Uterus (tissue), 4 donors: Measurements from ENCODE around the gene CELF4. TPM values are rescaled to one million over a fixed set of nuclear protein-coding genes. Genes with fewer than 3 reads are reported as not detected.

Source experiments
- DNase-seq, 2 donors: peaks; one replicate each; pipeline ENCODE4 v3.0.0-alpha.2; 2019 to 2020
- H3K27ac ChIP-seq, 2 donors: fragments of 200-600 bp; sonication (generic); 1 replicate in 1 of 2; 2 replicates in 1 of 2; pipeline ENCODE4 v1.5.1; 2016 to 2018
- H3K27me3 ChIP-seq, 2 donors: fragments of 200-600 bp; sonication (generic); one replicate each; pipeline ENCODE4 v1.5.1; 2018 to 2019; ENCODE audit warnings: control low read depth in 1 of 2
- H3K36me3 ChIP-seq, 2 donors: fragments of 200-600 bp; sonication (generic); one replicate each; pipeline ENCODE4 v1.5.1; 2019; ENCODE audit warnings: control low read depth in 1 of 2
- H3K4me1 ChIP-seq, 2 donors: fragments of 200-600 bp; sonication (generic); one replicate each; pipeline ENCODE4 v1.5.1; 2018 to 2019; ENCODE audit warnings: control low read depth in 1 of 2
- H3K4me3 ChIP-seq, 2 donors: fragments of 200-600 bp; sonication (generic); 1 replicate in 1 of 2; 2 replicates in 1 of 2; pipeline ENCODE4 v1.5.1; 2018 to 2019; ENCODE audit warnings: mild to moderate bottlenecking in 1 of 2
- H3K9me3 ChIP-seq, 2 donors: fragments of 200-600 bp; sonication (generic); one replicate each; pipeline ENCODE4 v1.5.1; 2019; ENCODE audit warnings: control low read depth in 1 of 2
- POLR2A ChIP-seq, 2 donors: fragments of 450-650 bp; IDR thresholded peaks; one replicate each; pipeline ENCODE4 v1.6.1; 2016; ENCODE audit warnings: antibody characterized with exemption in 2 of 2, mild to moderate bottlenecking in 1 of 2, moderate library complexity in 1 of 2
- intact Hi-C: fragments of 100-400 bp; cut with DNase I; formaldehyde crosslinking; loops from one replicate; pipeline ENCODE4 v1.15.1; 2023; ENCODE audit warnings: low total_unique reads
- total RNA-seq, 4 donors: library from RNA; depleted of rRNA in 3 of 4; stranded (reverse); fragments of >200 nt in 3 of 4; gene quantifications; one replicate each; pipeline versions ENCODE4 v1.1.0 to v1.2.4, GENCODE V29; 2014 to 2023
- TF ChIP-seq, protein P1 (sequence below), 4 experiments: fragments of 200-600 bp in 2 of 4; fragments of 450-650 bp in 2 of 4; sonication (generic) in 2 of 4; IDR thresholded peaks; one replicate each; pipeline ENCODE4 v1.5.1; 2016 to 2019; ENCODE audit warnings: antibody characterized with exemption in 4 of 4, mild to moderate bottlenecking in 2 of 4, moderate library complexity in 1 of 4
- donor health status: DM: yes; HTN: yes; CAD: no.

CELF4 gene
- total RNA-seq: 1 to 10 TPM in 1 of 4 donors, under 1 TPM in 1, not detected in 2; 0.18 to 1.7 TPM

- H3K27me3 ChIP-seq: peaks cover 9 to 20% of the 10 kb centered on the region in 2 donors
- peak within 1 kb of the TSS; percentile 22 to 27 for H3K4me3 ChIP-seq
- H3K27ac ChIP-seq: no peak within 1 kb of the TSS
- no peak for DNase-seq
- H3K36me3 ChIP-seq: no peaks in the 10 kb centered on the region
- intact Hi-C loops: no loop called here
- TF ChIP-seq, protein P1, sequence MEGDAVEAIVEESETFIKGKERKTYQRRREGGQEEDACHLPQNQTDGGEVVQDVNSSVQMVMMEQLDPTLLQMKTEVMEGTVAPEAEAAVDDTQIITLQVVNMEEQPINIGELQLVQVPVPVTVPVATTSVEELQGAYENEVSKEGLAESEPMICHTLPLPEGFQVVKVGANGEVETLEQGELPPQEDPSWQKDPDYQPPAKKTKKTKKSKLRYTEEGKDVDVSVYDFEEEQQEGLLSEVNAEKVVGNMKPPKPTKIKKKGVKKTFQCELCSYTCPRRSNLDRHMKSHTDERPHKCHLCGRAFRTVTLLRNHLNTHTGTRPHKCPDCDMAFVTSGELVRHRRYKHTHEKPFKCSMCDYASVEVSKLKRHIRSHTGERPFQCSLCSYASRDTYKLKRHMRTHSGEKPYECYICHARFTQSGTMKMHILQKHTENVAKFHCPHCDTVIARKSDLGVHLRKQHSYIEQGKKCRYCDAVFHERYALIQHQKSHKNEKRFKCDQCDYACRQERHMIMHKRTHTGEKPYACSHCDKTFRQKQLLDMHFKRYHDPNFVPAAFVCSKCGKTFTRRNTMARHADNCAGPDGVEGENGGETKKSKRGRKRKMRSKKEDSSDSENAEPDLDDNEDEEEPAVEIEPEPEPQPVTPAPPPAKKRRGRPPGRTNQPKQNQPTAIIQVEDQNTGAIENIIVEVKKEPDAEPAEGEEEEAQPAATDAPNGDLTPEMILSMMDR (IDR thresholded peaks at IDR 0.05): no peak
- peaks cover 0 to 17% of the 10 kb centered on the region in 2 donors for H3K4me1 ChIP-seq
- H3K9me3 ChIP-seq: no peaks in the 10 kb centered on the region
These were observed at the start of gene CELF4 for GRCh38 chr18:37565101-37565976. TSS of gene CELF4 (minus strand) at chr18:37565798.

DNA sequence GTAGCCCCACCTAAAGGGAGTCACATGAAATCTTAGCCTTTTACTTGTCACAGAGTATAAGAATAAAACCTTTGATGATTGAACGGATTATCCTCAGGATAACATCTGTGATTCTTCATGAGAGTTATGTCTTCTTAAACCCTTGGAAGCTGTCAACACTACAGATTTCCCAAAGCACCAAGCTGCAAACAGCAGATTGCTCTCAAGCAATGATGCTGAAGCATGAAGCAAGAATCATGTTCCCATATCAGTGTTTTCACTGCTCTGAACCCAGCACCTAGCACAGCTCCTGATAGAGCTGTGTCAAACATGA, 47.6 kb upstream of the CELF4 start:
- no peak for DNase-seq
- Histone ChIP-seq H3K36me3 (no peaks in the 10 kb centered on the region), H3K27ac (no peak overlapping the region), H3K9me3 (no peaks in the 10 kb centered on the region), H3K27me3 (no peaks in the 10 kb centered on the region), H3K4me1 (no peaks in the 10 kb centered on the region), H3K4me3 (no peak overlapping the region)
- TF ChIP-seq, protein P1 (IDR thresholded peaks at IDR 0.05): no peak
- no peak for TF ChIP-seq POLR2A (IDR thresholded peaks at IDR 0.05)
- intact Hi-C loops: no loop called here

- no peak for DNase-seq
- Histone ChIP-seq H3K9me3 (no peaks in the 10 kb centered on the region), H3K27ac (no peak overlapping the region), H3K4me1 (no peaks in the 10 kb centered on the region), H3K36me3 (no peaks in the 10 kb centered on the region), H3K4me3 (no peak overlapping the region), H3K27me3 (no peaks in the 10 kb centered on the region)
- no peak for TF ChIP-seq POLR2A (IDR thresholded peaks at IDR 0.05)
- TF ChIP-seq, protein P1 (IDR thresholded peaks at IDR 0.05): no peak
- intact Hi-C loops: no loop called here
These were observed 47.1 kb upstream of the CELF4 start for GRCh38 chr18:37612524-37613252.

DNA sequence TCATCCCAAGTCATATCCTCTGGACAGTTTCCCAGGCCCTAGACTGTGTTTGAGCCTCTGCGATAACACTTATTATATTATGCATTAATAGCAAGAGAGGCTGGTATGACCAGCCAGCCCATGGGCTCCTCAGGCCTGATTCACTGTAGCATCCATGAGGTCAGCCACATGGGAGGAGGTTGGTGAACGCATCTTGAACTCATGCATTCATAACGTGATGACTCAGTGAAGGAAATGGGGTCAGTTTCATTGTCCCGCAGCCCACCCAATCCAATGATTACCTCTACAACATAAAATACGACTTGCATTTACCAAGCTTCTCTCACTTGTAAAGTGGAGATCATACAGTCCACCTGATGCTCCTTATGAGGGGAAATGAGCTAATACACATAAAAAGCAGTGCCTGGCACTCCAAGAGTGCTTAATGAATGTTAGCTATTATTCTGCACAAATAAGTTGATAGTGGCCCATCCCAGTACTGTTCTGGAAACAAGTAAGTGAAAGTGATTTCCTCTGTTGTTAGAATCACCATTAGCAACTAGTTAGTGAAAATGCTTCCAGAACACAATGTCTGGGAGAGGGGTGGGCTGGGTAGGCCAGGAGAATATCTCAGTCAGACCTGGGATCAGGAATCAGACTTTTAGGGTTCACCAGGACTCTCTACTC, 46.1 kb upstream of the CELF4 start:
- no peaks in the 10 kb centered on the region for H3K36me3 ChIP-seq
- H3K4me3 ChIP-seq: no peak overlapping the region
- intact Hi-C loops: no loop called here
- no peaks in the 10 kb centered on the region for H3K4me1 ChIP-seq
- DNase-seq: no peak
- no peak for TF ChIP-seq POLR2A (IDR thresholded peaks at IDR 0.05)
- TF ChIP-seq, protein P1 (IDR thresholded peaks at IDR 0.05): no peak
- no peak overlapping the region for H3K27ac ChIP-seq
- H3K27me3 ChIP-seq: no peaks in the 10 kb centered on the region
- H3K9me3 ChIP-seq: no peaks in the 10 kb centered on the region

DNA sequence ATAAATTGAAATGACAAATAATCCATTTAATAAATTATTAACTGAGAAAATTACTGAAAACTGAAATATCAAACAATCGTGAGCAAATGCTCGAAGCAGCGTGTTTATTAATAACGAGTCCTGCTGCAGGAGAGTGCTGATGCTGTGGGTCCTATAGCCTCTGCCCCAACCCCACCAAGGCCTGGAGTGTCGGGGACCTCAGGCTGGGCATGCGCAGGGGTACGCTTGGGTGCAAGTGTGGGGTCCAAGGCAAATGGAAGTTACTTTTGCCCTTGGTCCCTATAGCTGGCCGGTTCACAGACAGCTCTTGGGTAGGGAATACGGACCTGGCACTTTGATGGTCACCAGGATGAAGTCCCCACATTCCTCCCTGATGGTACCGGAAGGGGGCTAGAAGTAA, 43.3 kb upstream of the CELF4 start:
- Histone ChIP-seq H3K9me3 (no peaks in the 10 kb centered on the region), H3K36me3 (no peaks in the 10 kb centered on the region), H3K4me3 (no peak overlapping the region), H3K27ac (no peak overlapping the region), H3K27me3 (no peaks in the 10 kb centered on the region), H3K4me1 (no peaks in the 10 kb centered on the region)
- no peak for DNase-seq
- intact Hi-C loops: no loop called here
- TF ChIP-seq POLR2A (IDR thresholded peaks at IDR 0.05): no peak
- TF ChIP-seq, protein P1 (IDR thresholded peaks at IDR 0.05): no peak
